GM23338 (cell line): Measurements from ENCODE around the gene ADSS1.

Source experiments
- JUNB ChIP-seq: IDR thresholded peaks from one replicate; pipeline ENCODE4 v1.6.1; 2016; ENCODE audit warnings: antibody characterized with exemption; ENCODE audit not compliant: unreplicated experiment
- POLR2AphosphoS5 ChIP-seq: IDR thresholded peaks from 2 replicates; pipeline ENCODE4 v1.6.1; 2016; ENCODE audit warnings: antibody characterized with exemption, low read depth
- REST ChIP-seq: IDR thresholded peaks from one replicate; pipeline ENCODE4 v1.6.1; 2018; ENCODE audit warnings: antibody characterized with exemption; ENCODE audit not compliant: unreplicated experiment
- TF ChIP-seq, protein P1 (sequence below), 2 experiments: fragments of 200-600 bp in 1 of 2; sonication (generic) in 1 of 2; conservative IDR thresholded peaks; 2 replicates each; pipeline versions ENCODE4 v1.5.1 to v1.6.1; 2016 to 2017; ENCODE audit warnings: antibody characterized with exemption in 2 of 2, low read depth in 2 of 2, mild to moderate bottlenecking in 2 of 2, moderate library complexity in 1 of 2

DNA sequence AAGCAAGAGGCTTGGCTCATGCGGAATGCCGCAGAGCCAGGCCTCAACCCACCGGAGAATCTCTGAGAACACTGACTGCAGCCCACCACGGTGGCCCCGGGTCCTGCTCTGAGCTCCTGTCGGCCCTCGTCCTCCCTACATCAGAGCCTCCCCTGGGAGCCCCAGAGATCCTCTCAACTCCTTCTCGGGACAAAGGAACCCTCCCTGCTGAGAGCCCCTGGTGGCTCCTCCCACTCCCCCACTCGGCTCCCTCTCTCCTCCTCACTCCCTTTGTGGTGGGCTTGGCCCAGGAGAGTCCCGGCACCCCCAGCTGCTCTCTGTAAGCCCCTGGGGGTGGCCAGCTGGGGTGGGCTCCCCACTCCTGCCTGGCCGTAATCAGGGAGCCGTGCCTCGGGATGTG lies 45.7 kb upstream of the ADSS1 start:
- TF ChIP-seq REST (no peak), JUNB (no peak), POLR2AphosphoS5 (no peak)
- TF ChIP-seq, protein P1, sequence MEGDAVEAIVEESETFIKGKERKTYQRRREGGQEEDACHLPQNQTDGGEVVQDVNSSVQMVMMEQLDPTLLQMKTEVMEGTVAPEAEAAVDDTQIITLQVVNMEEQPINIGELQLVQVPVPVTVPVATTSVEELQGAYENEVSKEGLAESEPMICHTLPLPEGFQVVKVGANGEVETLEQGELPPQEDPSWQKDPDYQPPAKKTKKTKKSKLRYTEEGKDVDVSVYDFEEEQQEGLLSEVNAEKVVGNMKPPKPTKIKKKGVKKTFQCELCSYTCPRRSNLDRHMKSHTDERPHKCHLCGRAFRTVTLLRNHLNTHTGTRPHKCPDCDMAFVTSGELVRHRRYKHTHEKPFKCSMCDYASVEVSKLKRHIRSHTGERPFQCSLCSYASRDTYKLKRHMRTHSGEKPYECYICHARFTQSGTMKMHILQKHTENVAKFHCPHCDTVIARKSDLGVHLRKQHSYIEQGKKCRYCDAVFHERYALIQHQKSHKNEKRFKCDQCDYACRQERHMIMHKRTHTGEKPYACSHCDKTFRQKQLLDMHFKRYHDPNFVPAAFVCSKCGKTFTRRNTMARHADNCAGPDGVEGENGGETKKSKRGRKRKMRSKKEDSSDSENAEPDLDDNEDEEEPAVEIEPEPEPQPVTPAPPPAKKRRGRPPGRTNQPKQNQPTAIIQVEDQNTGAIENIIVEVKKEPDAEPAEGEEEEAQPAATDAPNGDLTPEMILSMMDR (conservative IDR thresholded peaks at IDR 0.05; ENCODE audit: low read depth in 2 of 2), result no peak
